LHCN-M2 (cell line): ENCODE measurements around the gene SLC16A2. TPM values are rescaled to one million over a fixed set of nuclear protein-coding genes. Genes with fewer than 3 reads are reported as not detected.
"Not testable (repeated sequence)": the region's sequence is repeated elsewhere in the genome, so short reads cannot be mapped to it uniquely, and the experiment has no call there.

Experiments used
- DNase-seq: peaks from one replicate; pipeline ENCODE4 v3.0.0-alpha.2; 2012; ENCODE audit warnings: low read depth
- total RNA-seq: library from RNA; depleted of rRNA; stranded (reverse); fragments of >200 nt; gene quantifications from 2 replicates; pipeline ENCODE4 v1.2.3, GENCODE V29; 2014

The SLC16A2 gene
- total RNA-seq, 1 experiment from 2014 or later, result 12.8 TPM

DNA sequence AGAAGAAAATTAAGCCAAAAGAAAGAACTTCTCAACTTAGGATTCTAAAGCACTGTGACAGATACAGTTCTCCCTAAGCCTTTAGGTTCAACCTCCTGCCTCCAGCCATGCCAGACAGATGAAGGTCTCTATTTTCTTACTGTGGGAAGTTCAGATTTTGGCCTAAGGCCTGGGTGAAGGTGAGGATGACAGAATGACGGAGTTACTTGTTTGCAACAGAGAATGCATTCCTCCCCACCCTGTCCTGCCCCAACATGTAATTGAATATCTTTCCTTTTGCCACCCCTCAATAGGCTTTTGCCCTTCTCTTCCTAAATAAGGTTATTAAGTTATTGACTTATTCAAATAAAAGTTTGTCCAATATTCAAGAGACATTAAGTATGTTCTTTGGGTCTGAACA is 25.6 kb downstream of the SLC16A2 start:
- no peak for DNase-seq

DNA sequence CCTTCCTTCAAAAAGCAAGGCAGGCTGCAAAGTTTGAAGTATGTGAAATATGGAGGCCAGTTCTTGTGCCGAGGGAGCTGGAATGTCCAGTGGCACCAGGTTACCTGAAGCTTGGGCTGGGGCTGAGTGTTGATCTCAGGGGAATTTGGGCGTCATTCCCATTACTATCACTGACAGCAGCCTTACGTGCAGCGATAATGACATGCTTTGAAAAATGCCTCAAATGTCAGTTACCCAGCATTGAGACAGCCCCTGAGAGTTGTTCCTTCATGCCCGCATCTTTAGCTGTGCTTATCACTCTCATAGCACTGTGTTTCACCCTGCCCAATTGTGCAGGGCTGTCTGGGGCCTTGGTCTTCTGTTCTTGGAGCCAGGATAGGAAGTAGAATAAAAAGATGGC is 27.4 kb downstream of the SLC16A2 start:
- DNase-seq, result no peak

DNA sequence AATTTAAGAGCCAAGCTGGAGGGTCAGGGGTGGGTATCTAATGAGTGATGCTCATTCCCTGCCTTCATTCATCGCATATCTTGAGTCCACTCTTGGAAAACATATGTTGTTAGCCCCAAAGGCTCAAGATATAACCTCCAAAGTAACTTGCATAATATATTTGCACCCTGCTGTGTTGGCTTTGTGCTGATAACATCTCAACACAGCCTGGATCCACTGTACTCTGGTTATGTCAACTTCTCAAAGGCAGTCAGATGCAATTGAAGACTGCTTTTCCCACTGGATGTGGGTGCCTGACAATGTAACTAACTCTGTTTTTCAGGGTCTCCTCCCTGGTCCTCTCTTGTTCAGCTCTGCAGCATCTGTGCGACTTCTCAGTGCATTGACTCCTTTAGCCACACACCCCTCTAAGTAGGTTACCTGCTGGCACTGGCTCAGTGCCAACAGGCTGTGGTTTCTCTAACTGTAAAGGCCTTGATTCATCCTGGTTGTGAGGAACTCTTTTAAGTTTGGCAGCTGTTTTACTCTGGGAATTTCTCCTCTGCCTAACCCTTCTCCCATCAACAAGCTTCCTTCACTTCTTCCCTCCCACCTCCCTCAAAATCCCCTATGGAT is 28.1 kb downstream of the SLC16A2 start:
- DNase-seq, result peak; percentile 60

DNA sequence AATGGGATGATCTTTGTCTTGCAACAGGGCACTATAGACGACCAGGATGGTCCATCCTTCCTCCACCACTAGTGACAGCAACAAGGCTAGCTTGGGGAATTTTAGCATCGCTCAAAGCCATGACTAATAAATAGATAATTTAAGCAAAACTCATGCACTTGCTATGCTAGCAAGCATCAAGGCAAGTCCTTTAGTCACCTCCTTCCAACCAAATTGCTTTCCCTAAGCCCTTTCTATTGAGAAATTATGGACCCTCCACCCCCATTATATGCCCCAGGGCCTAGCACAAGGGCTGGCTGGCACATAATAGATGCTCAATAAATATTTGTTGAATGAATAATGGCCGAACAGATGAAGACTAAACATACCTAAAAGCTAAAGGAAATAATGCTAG is 28.6 kb downstream of the SLC16A2 start:
- peak; percentile 48 for DNase-seq

DNA sequence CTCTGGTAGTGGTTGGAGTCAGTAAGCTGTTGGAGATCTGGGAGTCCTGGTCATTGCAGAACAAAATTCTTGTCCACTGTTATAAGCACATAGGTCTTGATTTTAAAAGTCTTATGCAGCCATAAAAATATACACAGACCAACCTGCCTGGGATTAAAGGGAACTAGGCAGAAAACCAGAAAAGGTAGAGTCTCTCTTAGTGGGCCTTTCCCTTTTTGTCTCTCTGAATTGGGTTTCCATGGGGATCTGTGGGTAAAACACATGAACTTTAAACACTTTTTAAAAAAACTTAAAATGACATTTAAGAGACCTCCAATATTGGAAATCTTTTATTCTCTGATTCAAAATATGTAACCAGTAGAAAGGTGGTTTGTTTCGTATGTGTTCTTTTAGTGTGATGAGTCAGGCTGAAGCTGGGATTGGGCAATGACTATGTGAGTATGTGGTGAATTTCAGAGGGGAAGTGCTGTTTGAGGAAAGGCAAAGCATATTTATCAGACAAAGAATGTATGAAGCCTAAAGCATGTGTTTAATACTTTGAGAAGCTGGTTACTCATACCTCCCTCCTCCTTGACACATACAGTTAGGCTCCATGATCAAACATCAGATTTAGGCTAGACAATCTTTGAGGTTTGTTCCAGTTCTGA is 29.6 kb downstream of the SLC16A2 start:
- peak; percentile 90 for DNase-seq

DNA sequence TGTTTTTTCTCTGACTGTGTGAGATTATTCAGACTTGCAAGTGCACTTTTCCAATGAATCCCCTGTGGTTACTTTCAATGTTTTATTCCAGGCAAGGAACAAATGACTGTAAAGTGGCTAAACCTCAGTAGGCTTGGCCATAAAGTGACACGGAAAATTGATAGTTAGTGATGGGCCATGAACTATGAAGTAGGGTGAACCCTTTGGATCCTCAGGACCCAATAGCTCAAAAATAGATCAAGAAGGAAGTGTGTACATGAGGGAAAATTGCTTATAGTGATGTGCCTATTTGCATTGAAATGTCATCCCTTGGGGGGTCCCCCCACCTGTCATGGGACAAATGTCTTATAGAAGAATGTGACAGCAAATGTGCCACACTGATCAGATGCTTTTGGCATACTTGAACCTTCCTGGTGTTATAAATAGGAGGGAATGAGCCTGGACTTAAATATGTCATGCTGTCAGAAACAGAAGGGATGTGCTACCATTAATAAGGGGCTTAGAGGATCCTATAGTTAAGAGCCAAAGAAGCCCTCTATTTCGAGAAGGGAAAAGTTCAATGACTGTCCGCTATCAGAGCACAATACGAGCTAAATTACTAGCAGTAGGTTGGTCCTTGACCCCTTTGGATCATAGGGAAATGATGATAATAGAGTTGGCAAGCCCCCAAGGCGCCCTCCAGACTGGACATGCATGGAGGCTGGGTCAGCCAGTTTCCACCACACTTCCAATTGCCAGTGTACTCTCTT is 30.3 kb downstream of the SLC16A2 start:
- DNase-seq, result no peak

DNA sequence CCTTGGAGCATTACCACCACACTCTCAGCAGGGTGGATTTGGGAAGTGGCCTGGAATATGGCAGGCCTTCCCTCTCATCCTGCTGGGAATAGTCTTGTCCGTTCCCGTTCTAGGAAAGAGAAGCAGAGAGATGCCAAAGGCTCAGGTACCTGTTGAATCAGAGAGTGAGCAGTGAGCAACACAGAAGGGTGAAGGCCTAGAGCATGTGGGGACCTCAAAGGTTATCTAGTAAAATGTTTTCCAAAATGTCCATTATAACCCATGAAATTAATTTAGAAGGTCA is 30.8 kb downstream of the SLC16A2 start:
- DNase-seq, result no peak

DNA sequence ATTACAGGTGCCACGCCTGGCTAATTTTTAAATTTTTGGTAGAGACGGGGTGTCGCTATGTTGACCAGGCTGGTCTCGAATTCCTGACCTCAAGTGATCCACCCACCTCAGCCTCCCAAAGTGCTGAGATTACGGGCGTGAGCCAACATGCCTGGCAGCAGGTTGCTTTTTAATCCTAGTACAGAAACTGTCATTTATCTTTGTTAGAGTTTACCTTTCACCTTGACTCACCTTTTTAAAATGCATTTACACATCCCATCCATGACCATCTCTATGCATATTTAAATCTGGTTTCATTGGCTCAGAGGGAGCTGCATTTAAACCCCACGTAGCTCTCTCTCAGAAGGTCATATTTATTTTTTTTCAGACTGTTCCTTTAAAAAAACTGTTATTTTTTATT is 31.9 kb downstream of the SLC16A2 start:
- DNase-seq, result no peak

DNA sequence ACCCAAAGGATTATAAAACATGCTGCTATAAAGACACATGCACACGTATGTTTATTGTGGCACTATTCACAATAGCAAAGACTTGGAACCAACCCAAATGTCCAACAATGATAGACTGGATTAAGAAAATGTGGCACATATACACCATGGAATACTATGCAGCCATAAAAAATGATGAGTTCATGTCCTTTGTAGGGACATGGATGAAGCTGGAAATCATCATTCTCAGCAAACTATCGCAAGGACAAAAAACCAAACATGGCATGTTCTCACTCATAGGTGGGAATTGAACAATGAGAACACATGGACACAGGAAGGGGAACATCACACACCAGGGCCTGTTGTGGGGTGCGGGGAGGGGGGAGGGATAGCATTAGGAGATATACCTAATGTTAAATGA is 32.9 kb downstream of the SLC16A2 start:
- DNase-seq, result not testable (repeated sequence)

DNA sequence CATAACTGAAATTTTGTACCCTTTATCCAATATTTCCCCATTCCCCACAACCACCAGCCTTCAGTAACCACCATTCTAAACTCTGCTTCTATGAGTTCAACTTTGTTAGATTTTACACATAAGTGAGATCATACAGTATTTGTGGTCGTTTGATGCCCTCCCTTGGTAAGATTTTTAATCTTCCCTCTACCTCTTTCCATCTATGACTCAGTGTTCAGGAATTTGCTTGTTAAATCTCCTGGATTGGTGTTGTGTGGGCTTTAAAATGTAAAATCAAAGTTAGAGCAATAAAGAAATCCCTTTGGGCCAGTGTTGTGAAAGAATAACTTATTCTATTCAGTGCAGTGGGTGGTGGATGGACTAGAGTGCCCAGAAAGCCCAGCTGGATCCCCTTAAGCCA is 37.4 kb downstream of the SLC16A2 start:
- peak; percentile 72 for DNase-seq

DNA sequence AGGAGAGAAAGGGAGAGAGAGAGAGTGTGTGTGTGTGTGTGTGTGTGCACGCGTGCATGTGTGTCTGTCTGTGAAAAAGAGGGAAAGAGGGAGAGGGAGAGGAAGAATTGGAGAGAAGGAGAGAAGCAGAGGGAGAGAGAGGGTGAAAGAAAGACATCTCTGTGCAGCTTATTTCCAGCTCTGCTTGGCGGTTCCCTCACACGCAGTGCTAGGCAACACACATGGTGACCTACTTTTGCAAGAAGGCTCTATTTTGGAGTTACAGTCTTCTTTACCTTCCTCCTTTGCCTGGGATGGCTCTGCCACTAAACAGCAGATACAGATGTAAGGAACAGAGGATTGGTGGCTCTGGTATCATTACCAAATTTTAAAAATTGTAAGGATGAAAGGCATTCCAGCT is 40.1 kb downstream of the SLC16A2 start:
- no peak for DNase-seq

DNA sequence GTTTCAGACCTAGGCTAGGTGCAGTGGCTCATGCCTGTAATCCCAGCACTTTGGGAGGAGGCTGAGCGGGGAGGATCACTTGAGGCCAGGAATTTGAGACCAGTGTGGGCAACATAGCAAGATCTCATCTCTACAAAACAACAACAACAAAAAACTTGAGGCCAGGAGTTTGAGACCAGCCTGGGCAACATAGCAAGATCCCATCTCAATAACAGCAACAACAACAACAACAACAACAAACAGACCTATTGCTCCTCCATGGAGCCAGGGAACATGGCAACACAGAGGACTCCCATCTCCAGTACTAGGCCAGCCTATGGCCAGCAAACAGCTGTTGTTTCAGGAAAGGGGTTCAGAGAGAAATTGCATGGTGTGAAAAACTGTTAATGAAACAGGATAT is 43.4 kb downstream of the SLC16A2 start:
- DNase-seq, result no peak

DNA sequence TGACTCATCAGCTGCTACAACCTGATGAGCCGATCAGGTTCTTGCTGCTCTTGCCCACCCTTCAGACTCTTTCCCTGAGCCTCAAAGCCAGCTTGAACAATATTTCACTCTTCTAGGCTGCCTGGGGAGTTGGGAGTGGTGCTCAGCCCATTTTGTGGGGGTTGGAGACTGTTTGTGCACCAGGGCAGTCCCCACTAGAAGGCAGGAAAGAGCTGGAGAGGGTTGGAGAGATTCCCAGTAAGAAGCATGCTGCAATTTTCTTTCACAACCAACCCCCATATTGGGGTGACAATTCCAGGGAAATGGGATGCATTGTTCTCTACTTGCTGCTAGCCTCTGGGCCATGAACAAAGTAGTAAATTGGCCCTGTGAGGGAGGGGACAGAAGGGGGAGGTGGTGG is 44.1 kb downstream of the SLC16A2 start:
- DNase-seq, result no peak

DNA sequence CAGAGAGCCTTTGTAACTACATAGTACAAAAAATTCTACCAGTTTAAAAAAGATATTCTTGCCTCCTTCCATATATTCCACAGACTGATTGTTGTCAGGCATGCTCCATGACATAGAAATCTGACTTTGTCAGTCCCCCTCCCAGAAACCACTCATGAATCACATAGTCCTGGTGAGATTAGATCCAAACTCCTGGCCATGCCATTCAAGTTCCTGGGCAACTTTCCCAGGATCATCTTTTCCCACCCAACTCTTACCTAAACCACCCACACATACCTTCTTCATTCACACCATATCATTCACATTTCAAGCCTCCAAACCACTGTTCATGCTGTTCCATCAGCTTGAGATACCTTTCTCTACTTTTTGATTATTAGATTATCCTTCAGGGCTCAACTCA is 46.4 kb downstream of the SLC16A2 start:
- DNase-seq, result peak; percentile 41

DNA sequence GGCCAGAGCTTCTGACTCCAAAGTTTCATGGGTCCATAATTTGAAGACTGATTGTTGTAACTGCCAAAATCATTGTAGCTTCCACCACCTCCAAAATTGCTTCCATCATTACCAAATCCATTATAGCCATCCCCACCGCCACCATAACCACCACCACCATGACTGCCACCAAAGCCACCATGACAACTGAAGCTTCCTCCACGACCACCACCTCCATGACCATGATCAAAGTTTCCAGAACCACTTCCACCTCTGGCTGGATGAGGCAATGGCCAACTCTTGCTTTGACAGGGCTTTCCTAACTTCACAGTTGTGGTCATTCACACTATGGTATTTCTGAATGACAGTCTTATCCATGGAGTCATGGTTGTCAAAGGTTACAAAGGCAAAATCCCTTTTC is 51.8 kb downstream of the SLC16A2 start:
- DNase-seq, result not testable (repeated sequence)

DNA sequence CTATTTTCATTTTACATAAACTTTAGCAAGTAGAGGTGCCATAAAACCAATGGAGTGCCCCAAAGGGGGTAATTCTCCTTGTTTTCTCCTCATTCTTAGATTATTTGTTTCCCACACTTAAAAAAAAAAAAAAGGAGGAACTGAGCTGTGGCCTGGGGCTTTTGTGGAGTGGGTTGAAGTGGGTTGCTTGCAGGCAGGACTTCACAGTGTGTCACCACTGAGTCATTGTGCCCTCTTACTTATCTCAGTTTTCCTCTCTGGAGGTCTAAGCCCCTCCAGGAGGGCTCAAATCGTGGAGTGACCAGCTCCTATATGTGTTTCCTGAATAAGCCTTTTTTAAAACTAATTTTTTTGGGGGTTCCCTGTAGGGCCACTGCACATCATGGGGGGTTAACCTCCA is 69.0 kb downstream of the SLC16A2 start:
- no peak for DNase-seq

DNA sequence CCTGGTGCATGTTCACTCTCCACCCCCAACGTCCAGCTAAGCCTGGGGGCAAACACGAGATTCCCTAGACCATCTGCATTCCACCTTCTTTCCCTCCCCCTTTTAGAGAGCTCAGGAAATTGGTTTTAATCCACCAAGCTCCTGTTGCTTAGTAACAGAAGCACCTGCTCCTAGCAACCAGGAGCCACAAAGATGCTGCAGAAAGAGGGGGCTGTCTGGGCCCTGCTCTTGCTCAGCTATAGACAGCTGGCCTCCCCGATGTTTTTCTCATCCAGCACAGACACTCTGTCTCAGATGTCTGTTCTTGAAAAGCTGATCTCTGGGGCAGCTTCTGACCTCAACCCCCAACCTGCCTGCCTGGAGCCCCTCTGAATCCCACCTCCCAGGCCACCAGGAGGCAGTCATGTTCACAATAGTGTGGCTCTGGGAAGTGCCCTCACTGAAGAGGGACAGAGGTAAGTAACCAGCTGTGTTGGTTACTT is 71.5 kb downstream of the SLC16A2 start:
- peak; percentile 5 for DNase-seq

DNA sequence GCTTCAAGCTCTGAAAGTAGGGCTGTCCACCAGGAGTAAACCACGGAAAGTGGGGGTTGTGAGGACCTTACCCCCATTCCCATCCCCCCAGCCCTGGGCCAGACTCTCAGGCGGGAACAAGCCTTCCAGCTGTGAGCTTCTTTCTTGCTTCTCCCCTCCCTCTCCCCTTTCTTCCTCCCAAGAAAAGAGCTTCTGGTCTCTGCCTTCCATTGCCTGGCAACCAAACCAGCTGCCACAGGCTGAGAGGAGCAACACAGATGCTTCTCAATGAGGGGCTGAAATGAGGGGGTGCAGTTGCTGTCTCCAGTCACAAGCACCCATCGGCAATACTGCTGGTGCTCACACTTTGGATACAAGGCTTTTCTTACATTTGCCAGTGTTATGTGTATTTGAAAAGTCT is 72.5 kb downstream of the SLC16A2 start:
- no peak for DNase-seq

DNA sequence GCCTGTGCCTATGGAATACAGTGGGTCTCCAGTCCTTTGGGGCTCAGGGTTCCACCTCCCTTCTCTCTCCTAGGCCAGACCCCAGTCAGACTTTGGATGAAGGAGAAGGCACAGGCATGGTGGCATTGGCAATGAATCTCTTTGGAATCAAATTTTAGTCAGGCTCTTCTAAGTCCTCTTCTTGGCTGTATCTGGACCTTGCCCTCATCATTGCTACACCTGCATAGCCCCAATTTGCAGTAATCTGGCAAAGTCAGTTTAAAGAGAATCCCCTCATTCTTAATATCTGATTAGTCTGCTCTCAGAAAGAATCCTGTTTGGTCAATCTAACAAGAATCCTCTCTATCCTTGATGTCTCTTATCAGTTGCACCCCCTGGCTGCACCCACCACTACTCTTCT is 77.6 kb downstream of the SLC16A2 start:
- no peak for DNase-seq

DNA sequence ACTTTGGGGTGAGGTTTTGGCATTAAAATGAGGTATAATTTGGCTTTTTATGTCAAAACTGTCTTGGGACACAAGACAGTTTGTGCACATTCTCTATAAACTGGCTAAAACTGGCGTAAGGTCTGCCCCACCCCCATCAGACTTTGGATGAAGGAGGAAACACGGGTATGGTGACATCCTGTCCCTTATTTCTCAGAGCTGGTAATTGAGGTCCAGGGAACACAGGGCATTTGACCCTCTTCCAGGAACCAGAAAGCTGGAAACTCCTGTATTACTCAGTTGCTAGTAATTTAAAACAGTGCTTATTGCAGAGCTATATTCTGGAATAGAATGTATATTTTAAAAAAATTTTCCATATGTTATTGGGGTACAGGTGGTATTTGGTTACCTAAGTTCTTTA is 78.8 kb downstream of the SLC16A2 start:
- DNase-seq, result no peak

DNA sequence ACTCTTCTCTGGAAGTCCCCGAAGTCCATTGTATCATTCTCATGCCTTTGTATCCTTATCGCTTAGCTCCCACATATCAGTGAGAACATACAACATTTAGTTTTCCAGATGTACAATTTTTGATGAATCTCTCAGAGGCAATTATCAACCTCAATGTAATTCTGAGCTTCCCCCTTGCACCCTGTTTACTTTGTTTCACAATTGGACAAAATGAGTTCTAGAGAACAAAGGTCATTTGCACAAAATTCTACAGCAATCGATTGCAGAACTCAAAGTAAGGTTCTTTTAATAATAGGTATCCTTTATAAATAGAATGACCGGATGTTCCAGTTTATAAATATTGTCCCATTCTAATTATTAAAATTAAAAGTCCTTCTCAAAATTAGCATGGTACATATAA is 79.3 kb downstream of the SLC16A2 start:
- no peak for DNase-seq

DNA sequence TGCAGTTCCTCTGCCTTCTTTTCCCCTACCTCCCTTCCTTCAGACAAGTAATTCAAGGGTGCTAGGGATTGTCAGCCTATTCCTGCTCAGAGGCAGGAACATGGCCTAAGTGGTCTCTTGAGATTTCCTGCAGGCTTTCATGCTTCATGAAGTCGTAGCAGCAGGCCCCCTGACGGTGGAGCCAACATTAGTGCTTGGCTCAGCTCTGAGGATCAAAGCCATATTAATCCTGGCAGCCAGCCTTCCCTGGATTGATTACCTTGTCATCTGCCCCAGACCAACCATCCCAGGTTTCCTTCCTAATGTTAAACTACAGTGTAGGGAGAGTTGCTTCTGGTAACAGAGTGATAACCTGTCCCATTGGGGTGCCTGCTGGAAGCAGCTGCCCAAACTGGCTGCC is 84.1 kb downstream of the SLC16A2 start:
- no peak for DNase-seq
